HG03039 (cell line): ENCODE data around the gene OR5AC2.

Experiments used
- ATAC-seq: cut with Tn5 transposase; IDR thresholded peaks from one replicate; pipeline ENCODE4 v1.9.1; 2021; ENCODE audit warnings: mild to moderate bottlenecking, moderate library complexity; ENCODE audit not compliant: unreplicated experiment

OR5AC2 gene

GRCh38 chr3:98086873-98087272 lies at the start of gene OR5AC2:
TSS of gene OR5AC2 (plus strand) at chr3:98087173. CDS start at chr3:98087173, 0 bp downstream.
- no peak for ATAC-seq

- ATAC-seq, result no peak
Measured at GRCh38 chr3:98038286-98038685, 48.7 kb upstream of the OR5AC2 start.

GRCh38 chr3:98038876-98039275 lies 48.1 kb upstream of the OR5AC2 start:
- ATAC-seq, result peak; percentile 12

GRCh38 chr3:98039322-98040024 lies 47.5 kb upstream of the OR5AC2 start:
- ATAC-seq, result peak; percentile 96

- ATAC-seq, result no peak
Measured at GRCh38 chr3:98041350-98041749, 45.6 kb upstream of the OR5AC2 start.

GRCh38 chr3:98048586-98048985 lies 38.4 kb upstream of the OR5AC2 start:
- no peak for ATAC-seq

- ATAC-seq, result no peak
Measured at GRCh38 chr3:98049271-98049670, 37.7 kb upstream of the OR5AC2 start.

- no peak for ATAC-seq
Measured at GRCh38 chr3:98056035-98056434, 30.9 kb upstream of the OR5AC2 start.

GRCh38 chr3:98057631-98058030 lies 29.3 kb upstream of the OR5AC2 start:
- no peak for ATAC-seq

- no peak for ATAC-seq
Measured at GRCh38 chr3:98058244-98058960, 28.6 kb upstream of the OR5AC2 start.

- ATAC-seq, result no peak
Measured at GRCh38 chr3:98068824-98069223, 18.1 kb upstream of the OR5AC2 start.

GRCh38 chr3:98070840-98071239 lies 16.1 kb upstream of the OR5AC2 start:
- ATAC-seq, result no peak

GRCh38 chr3:98073486-98073885 lies 13.5 kb upstream of the OR5AC2 start:
- ATAC-seq, result no peak

- no peak for ATAC-seq
Measured at GRCh38 chr3:98095882-98096281, 8.9 kb downstream of the OR5AC2 start.

GRCh38 chr3:98099848-98100247 lies 12.9 kb downstream of the OR5AC2 start:
- ATAC-seq, result no peak

- ATAC-seq, result no peak
Measured at GRCh38 chr3:98108162-98108561, 21.2 kb downstream of the OR5AC2 start.

GRCh38 chr3:98109807-98110549 lies 23.0 kb downstream of the OR5AC2 start:
- ATAC-seq, result no peak

- ATAC-seq, result no peak
Measured at GRCh38 chr3:98110550-98110908, 23.6 kb downstream of the OR5AC2 start.

- ATAC-seq, result no peak
Measured at GRCh38 chr3:98114264-98114663, 27.3 kb downstream of the OR5AC2 start.

GRCh38 chr3:98115717-98116116 lies 28.7 kb downstream of the OR5AC2 start:
- no peak for ATAC-seq

GRCh38 chr3:98130421-98130820 lies 43.4 kb downstream of the OR5AC2 start, which contains the start of gene OR5H1:
TSS of gene OR5H1 (plus strand) at chr3:98130721. CDS start at chr3:98132698, 1,977 bp downstream.
- no peak for ATAC-seq

- ATAC-seq, result no peak
Measured at GRCh38 chr3:98136631-98137030, 49.7 kb downstream of the OR5AC2 start.
